ENCODE data around the gene BTN3A1.

BTN3A1 gene

GRCh38 chr6:26436018-26436417, 33.9 kb downstream of the BTN3A1 start:
- TF ChIP-seq CTCF (IDR thresholded peaks at IDR 0.05; ENCODE audit: extremely low read depth, insufficient read depth, missing control alignments) = no peak
- DNase-seq (ENCODE audit: low spot score) = no peak
- in situ Hi-C loops (cut with MboI; ENCODE audit: low pct_unique_long_range_greater_than_20kb, low sequenced_read_pairs, unreplicated experiment) = no loop called here

- no peak for DNase-seq (ENCODE audit: low spot score)
- no peak for TF ChIP-seq CTCF (IDR thresholded peaks at IDR 0.05; ENCODE audit: extremely low read depth, insufficient read depth, missing control alignments)
- in situ Hi-C loops (cut with MboI; ENCODE audit: low pct_unique_long_range_greater_than_20kb, low sequenced_read_pairs, unreplicated experiment) = no loop called here
Measured at GRCh38 chr6:26437550-26437949, 35.5 kb downstream of the BTN3A1 start.

- in situ Hi-C loops (cut with MboI; ENCODE audit: low pct_unique_long_range_greater_than_20kb, low sequenced_read_pairs, unreplicated experiment) = no loop called here
- no peak for DNase-seq (ENCODE audit: low spot score)
- TF ChIP-seq CTCF (IDR thresholded peaks at IDR 0.05; ENCODE audit: extremely low read depth, insufficient read depth, missing control alignments) = no peak
Measured at GRCh38 chr6:26438000-26438399, 35.9 kb downstream of the BTN3A1 start.

- DNase-seq (ENCODE audit: low spot score) = peak; percentile 10
- in situ Hi-C loops (cut with MboI; ENCODE audit: low pct_unique_long_range_greater_than_20kb, low sequenced_read_pairs, unreplicated experiment) = no loop called here
- TF ChIP-seq CTCF (IDR thresholded peaks at IDR 0.05; ENCODE audit: extremely low read depth, insufficient read depth, missing control alignments) = no peak
Measured at GRCh38 chr6:26439151-26440125, 37.4 kb downstream of the BTN3A1 start.

- DNase-seq (ENCODE audit: low spot score) = no peak
- in situ Hi-C loops (cut with MboI; ENCODE audit: low pct_unique_long_range_greater_than_20kb, low sequenced_read_pairs, unreplicated experiment) = no loop called here
- TF ChIP-seq CTCF (IDR thresholded peaks at IDR 0.05; ENCODE audit: extremely low read depth, insufficient read depth, missing control alignments) = no peak
Measured at GRCh38 chr6:26440977-26441358, 38.9 kb downstream of the BTN3A1 start.

DNA sequence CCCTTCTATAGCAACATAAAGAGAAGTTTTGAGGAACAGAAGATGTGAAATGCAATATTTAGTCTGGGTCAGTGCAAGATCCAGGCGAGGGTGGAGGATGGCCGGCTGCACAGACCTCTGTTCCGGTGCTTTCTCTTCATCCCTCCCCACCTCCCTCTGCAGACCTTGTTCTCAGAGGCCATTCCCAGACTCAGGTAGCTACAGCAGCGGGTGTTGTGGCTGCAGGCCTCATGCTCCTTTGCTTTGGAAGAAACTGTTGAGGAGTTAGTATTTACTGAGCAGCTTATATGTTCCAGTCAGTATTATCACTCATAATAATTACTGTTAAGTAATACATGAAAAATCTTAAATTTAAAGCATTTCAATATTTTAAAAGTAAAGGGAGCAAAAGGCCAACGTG, 39.9 kb downstream of the BTN3A1 start:
- TF ChIP-seq CTCF (IDR thresholded peaks at IDR 0.05; ENCODE audit: extremely low read depth, insufficient read depth, missing control alignments) = no peak
- in situ Hi-C loops (cut with MboI; ENCODE audit: low pct_unique_long_range_greater_than_20kb, low sequenced_read_pairs, unreplicated experiment) = no loop called here
- DNase-seq (ENCODE audit: low spot score) = no peak

Data from GM13977 (cell line).